ENCODE data around the gene SREBF2.

- TF ChIP-seq CTCF (IDR thresholded peaks at IDR 0.05 in 2 of 3, conservative IDR thresholded peaks at IDR 0.05 in 1 of 3; ENCODE audit: control insufficient read depth in 2 of 3, extremely low read depth in 1 of 3, insufficient read depth in 1 of 3, low read depth in 3 of 3, low read length in 3 of 3) (no peak), EP300 (IDR thresholded peaks at IDR 0.05; ENCODE audit: borderline replicate concordance in 1 of 2, control insufficient read depth in 1 of 2, low read depth in 2 of 2, low read length in 2 of 2) (no peak), NFIC (IDR thresholded peaks at IDR 0.05; ENCODE audit: low read depth, low read length) (no peak), EZH2 (IDR thresholded peaks at IDR 0.05; ENCODE audit: borderline replicate concordance, control insufficient read depth, low read depth, low read length) (no peak), JUNB (IDR thresholded peaks at IDR 0.05) (no peak), ELK1 (IDR thresholded peaks at IDR 0.05; ENCODE audit: low read depth, low read length) (no peak), NR2F1 (conservative IDR thresholded peaks at IDR 0.05) (no peak)
These were observed 19.0 kb upstream of the SREBF2 start for GRCh38 chr22:41813726-41814410.
